ENCODE measurements around the gene TNIK.

DNA sequence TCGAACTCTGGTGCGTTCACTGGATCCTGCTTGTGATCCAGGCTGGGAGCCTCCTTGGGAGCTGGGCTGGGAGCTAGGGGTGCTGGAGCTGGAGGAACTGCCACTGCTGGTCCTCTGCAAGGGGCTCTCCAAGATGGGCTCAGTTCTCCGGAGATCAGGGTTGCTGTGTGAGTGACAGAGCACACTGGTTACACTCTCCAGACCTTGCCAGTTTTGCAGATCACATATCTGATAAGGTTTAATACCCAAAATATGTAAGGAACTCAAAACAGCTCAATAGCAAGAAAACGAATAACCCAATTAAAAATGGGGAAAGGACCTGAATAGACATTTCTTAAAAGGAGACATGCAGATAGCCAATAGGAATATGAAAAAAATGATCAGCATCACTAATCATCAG lies 349.5 kb downstream of the TNIK start:
- no peak for TF ChIP-seq CTCF (conservative IDR thresholded peaks at IDR 0.05; ENCODE audit: low read depth, low read length)
- TF ChIP-seq EZH2 (IDR thresholded peaks at IDR 0.05; ENCODE audit: low read length, unreplicated experiment): no peak
